SK-N-SH treated with all-trans-retinoic acid at 6 μM for 48 hours (cell line): Measurements from ENCODE around the gene POLDIP2.

Experiments
- ATAC-seq: fragments of 200-7000 bp; cut with Tn5 transposase; 3 replicates; pipeline ENCODE4 v1.9.1; 2020; ENCODE audit warnings: mild to moderate bottlenecking, moderate library complexity
- ARNTL ChIP-seq: fragments of 450-650 bp; formaldehyde crosslinking; IDR thresholded peaks from 2 replicates; pipeline ENCODE4 v1.5.0; 2020; ENCODE audit warnings: low read depth, mild to moderate bottlenecking, moderate library complexity, borderline replicate concordance
- BACH2 ChIP-seq: fragments of 250-450 bp; sonication (Bioruptor Pico); IDR thresholded peaks from 2 replicates; pipeline ENCODE4 v1.9.0; 2021; ENCODE audit warnings: mild to moderate bottlenecking, borderline replicate concordance
- CSDC2 ChIP-seq: fragments of 250-450 bp; sonication (Bioruptor Pico); IDR thresholded peaks from 2 replicates; pipeline ENCODE4 v1.5.0; 2020; ENCODE audit warnings: mild to moderate bottlenecking, moderate library complexity
- ESRRG ChIP-seq: fragments of 250-450 bp; sonication (Bioruptor Pico); IDR thresholded peaks from 2 replicates; pipeline ENCODE4 v1.6.1; 2021; ENCODE audit warnings: mild to moderate bottlenecking
- ISL1 ChIP-seq: fragments of 250-450 bp; sonication (Bioruptor Pico); IDR thresholded peaks from 2 replicates; pipeline ENCODE4 v2.1.2; 2022; ENCODE audit warnings: mild to moderate bottlenecking, moderate library complexity
- OSR1 ChIP-seq: fragments of 250-450 bp; sonication (Bioruptor Pico); IDR thresholded peaks from 2 replicates; pipeline ENCODE4 v1.8.0; 2022; ENCODE audit warnings: moderate library complexity, mild to moderate bottlenecking, inconsistent platforms
- RARB ChIP-seq: fragments of 250-450 bp; sonication (Bioruptor Pico); IDR thresholded peaks from 2 replicates; pipeline ENCODE4 v1.8.0; 2021; ENCODE audit warnings: mild to moderate bottlenecking, moderate library complexity
- SNAI2 ChIP-seq: fragments of 250-450 bp; sonication (Bioruptor Pico); IDR thresholded peaks from 2 replicates; pipeline ENCODE4 v1.5.0; 2020; ENCODE audit warnings: mild to moderate bottlenecking, moderate library complexity
- TCF4 ChIP-seq: fragments of 250-450 bp; sonication (Bioruptor Pico); IDR thresholded peaks from 2 replicates; pipeline ENCODE4 v1.8.0; 2021; ENCODE audit warnings: mild to moderate bottlenecking, moderate library complexity, borderline replicate concordance
- TOX ChIP-seq: fragments of 250-450 bp; sonication (Bioruptor Pico); IDR thresholded peaks from 2 replicates; pipeline ENCODE4 v1.8.0; 2021; ENCODE audit warnings: mild to moderate bottlenecking, moderate library complexity, borderline replicate concordance
- TSHZ2 ChIP-seq: fragments of 250-450 bp; sonication (Bioruptor Pico); IDR thresholded peaks from 2 replicates; pipeline ENCODE4 v1.5.0; 2020; ENCODE audit warnings: mild to moderate bottlenecking, moderate library complexity
- ZC3H10 ChIP-seq: fragments of 250-450 bp; sonication (Bioruptor Pico); IDR thresholded peaks from 2 replicates; pipeline ENCODE4 v1.5.1; 2021; ENCODE audit warnings: mild to moderate bottlenecking, moderate library complexity
- ZFP3 ChIP-seq: fragments of 250-450 bp; sonication (Bioruptor Pico); IDR thresholded peaks from 2 replicates; pipeline ENCODE4 v1.5.0; 2020; ENCODE audit warnings: mild to moderate bottlenecking, moderate library complexity
- ZNF565 ChIP-seq: fragments of 450-650 bp; formaldehyde crosslinking; conservative IDR thresholded peaks from 2 replicates; pipeline ENCODE4 v1.5.0; 2020; ENCODE audit warnings: low read depth, mild to moderate bottlenecking, moderate library complexity
- ZNF70 ChIP-seq: fragments of 450-650 bp; formaldehyde crosslinking; IDR thresholded peaks from 2 replicates; pipeline ENCODE4 v1.5.0; 2020; ENCODE audit warnings: mild to moderate bottlenecking, moderate library complexity
- ZNF8 ChIP-seq: fragments of 450-650 bp; formaldehyde crosslinking; IDR thresholded peaks from 2 replicates; pipeline ENCODE4 v1.5.0; 2020; ENCODE audit warnings: mild to moderate bottlenecking, moderate library complexity
- TF ChIP-seq, protein P1 (sequence below): fragments of 250-450 bp; sonication (Bioruptor Pico); IDR thresholded peaks from 2 replicates; pipeline ENCODE4 v1.8.0; 2020; ENCODE audit warnings: mild to moderate bottlenecking, moderate library complexity, borderline replicate concordance
- TF ChIP-seq, protein P2 (sequence below): fragments of 250-450 bp; sonication (Bioruptor Pico); IDR thresholded peaks from 2 replicates; pipeline ENCODE4 v1.8.0; 2021; ENCODE audit warnings: low read depth, mild to moderate bottlenecking, moderate library complexity, borderline replicate concordance
- TF ChIP-seq, protein P3 (sequence below): fragments of 250-450 bp; sonication (Bioruptor Pico); IDR thresholded peaks from 2 replicates; pipeline ENCODE4 v1.5.1; 2021; ENCODE audit warnings: mild to moderate bottlenecking, moderate library complexity
- TF ChIP-seq, protein P4 (sequence below): fragments of 250-450 bp; sonication (Bioruptor Pico); IDR thresholded peaks from 2 replicates; pipeline ENCODE4 v1.5.1; 2020; ENCODE audit warnings: low read depth, mild to moderate bottlenecking, moderate library complexity

Gene POLDIP2

GRCh38 chr17:28365487-28365886 is 8.2 kb upstream of the POLDIP2 start:
- ATAC-seq, result no peak

DNA sequence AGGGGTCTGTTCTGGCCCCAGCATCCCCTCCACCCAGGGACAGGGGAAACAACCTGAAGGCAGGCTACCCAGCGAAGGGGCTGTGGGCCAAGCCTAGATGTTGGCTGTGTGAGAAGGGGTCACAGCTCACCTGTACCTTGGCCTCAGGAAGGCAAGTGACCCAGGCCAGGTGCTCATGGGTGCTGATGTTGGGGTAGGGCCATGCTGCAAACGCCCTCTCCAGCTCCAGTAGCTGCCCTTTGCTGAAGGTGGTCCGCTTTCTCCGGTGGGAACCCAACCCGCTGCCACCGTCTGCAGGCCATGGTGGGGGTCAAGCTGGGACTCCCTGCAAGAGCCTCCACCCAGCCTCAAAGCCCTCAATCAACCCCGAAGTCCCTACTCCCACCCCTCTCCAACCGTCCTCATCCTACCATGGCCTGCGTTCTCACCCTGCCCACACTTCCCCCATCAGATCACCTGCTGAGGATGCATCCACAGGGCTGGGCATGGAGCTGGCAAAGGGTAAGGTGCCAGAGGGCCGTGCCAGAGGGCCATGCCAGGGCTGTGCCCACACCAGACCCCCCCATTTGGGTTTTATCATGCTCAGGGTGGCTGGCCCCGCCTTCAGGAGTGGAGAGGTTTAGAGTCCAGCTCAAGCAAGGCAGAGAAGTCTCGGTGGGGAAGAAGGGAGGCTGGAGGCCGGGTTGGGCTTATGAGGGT is 7.5 kb upstream of the POLDIP2 start, which contains the start of gene SEBOX:
SEBOX (minus strand) TSS at position 535 of the 699 bp plus-strand sequence; CDS start at position 487, 48 bp downstream.
- no peak for ATAC-seq
- TF ChIP-seq SNAI2 (CRISPR knock-in tag), result no peak
- no peak for TF ChIP-seq ARNTL (CRISPR knock-in tag)
- TF ChIP-seq ZFP3 (CRISPR knock-in tag), result no peak
- no peak for TF ChIP-seq CSDC2
- no peak for TF ChIP-seq ESRRG
- TF ChIP-seq ZNF70 (CRISPR knock-in tag), result no peak
- TF ChIP-seq, protein P1, sequence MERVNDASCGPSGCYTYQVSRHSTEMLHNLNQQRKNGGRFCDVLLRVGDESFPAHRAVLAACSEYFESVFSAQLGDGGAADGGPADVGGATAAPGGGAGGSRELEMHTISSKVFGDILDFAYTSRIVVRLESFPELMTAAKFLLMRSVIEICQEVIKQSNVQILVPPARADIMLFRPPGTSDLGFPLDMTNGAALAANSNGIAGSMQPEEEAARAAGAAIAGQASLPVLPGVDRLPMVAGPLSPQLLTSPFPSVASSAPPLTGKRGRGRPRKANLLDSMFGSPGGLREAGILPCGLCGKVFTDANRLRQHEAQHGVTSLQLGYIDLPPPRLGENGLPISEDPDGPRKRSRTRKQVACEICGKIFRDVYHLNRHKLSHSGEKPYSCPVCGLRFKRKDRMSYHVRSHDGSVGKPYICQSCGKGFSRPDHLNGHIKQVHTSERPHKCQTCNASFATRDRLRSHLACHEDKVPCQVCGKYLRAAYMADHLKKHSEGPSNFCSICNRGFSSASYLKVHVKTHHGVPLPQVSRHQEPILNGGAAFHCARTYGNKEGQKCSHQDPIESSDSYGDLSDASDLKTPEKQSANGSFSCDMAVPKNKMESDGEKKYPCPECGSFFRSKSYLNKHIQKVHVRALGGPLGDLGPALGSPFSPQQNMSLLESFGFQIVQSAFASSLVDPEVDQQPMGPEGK (CRISPR knock-in tag), result no peak
- no peak for TF ChIP-seq BACH2 (CRISPR knock-in tag)
- TF ChIP-seq TSHZ2 (CRISPR knock-in tag), result no peak
- no peak for TF ChIP-seq ZC3H10 (CRISPR knock-in tag)
- TF ChIP-seq OSR1 (CRISPR knock-in tag), result no peak

More at GRCh38 chr17:28365487-28365886, 8.2 kb upstream of the POLDIP2 start:
- TF ChIP-seq CSDC2 (no peak), ZFP3 (CRISPR knock-in tag) (no peak), ISL1 (no peak), ZNF565 (no peak), SNAI2 (CRISPR knock-in tag) (no peak), TOX (CRISPR knock-in tag) (no peak), ESRRG (no peak), BACH2 (CRISPR knock-in tag) (no peak), ZNF8 (no peak), ZC3H10 (CRISPR knock-in tag) (no peak), ARNTL (CRISPR knock-in tag) (no peak), ZNF70 (CRISPR knock-in tag) (no peak), TSHZ2 (CRISPR knock-in tag) (no peak), TCF4 (CRISPR knock-in tag) (no peak), RARB (CRISPR knock-in tag) (no peak)
- TF ChIP-seq, protein P2, sequence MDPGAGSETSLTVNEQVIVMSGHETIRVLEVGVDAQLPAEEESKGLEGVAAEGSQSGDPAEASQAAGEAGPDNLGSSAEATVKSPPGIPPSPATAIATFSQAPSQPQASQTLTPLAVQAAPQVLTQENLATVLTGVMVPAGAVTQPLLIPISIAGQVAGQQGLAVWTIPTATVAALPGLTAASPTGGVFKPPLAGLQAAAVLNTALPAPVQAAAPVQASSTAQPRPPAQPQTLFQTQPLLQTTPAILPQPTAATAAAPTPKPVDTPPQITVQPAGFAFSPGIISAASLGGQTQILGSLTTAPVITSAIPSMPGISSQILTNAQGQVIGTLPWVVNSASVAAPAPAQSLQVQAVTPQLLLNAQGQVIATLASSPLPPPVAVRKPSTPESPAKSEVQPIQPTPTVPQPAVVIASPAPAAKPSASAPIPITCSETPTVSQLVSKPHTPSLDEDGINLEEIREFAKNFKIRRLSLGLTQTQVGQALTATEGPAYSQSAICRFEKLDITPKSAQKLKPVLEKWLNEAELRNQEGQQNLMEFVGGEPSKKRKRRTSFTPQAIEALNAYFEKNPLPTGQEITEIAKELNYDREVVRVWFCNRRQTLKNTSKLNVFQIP (CRISPR knock-in tag), result no peak
- TF ChIP-seq, protein P3, sequence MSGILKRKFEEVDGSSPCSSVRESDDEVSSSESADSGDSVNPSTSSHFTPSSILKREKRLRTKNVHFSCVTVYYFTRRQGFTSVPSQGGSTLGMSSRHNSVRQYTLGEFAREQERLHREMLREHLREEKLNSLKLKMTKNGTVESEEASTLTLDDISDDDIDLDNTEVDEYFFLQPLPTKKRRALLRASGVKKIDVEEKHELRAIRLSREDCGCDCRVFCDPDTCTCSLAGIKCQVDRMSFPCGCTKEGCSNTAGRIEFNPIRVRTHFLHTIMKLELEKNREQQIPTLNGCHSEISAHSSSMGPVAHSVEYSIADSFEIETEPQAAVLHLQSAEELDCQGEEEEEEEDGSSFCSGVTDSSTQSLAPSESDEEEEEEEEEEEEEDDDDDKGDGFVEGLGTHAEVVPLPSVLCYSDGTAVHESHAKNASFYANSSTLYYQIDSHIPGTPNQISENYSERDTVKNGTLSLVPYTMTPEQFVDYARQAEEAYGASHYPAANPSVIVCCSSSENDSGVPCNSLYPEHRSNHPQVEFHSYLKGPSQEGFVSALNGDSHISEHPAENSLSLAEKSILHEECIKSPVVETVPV (CRISPR knock-in tag), result no peak
- TF ChIP-seq, protein P4, sequence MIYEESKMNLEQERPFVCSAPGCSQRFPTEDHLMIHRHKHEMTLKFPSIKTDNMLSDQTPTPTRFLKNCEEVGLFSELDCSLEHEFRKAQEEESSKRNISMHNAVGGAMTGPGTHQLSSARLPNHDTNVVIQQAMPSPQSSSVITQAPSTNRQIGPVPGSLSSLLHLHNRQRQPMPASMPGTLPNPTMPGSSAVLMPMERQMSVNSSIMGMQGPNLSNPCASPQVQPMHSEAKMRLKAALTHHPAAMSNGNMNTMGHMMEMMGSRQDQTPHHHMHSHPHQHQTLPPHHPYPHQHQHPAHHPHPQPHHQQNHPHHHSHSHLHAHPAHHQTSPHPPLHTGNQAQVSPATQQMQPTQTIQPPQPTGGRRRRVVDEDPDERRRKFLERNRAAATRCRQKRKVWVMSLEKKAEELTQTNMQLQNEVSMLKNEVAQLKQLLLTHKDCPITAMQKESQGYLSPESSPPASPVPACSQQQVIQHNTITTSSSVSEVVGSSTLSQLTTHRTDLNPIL (CRISPR knock-in tag), result no peak
- TF ChIP-seq, protein P1 (CRISPR knock-in tag), result no peak
